Left lung (tissue), 10 donors: ENCODE measurements around the gene NFIA. TPM values are rescaled to one million over a fixed set of nuclear protein-coding genes. Genes with fewer than 3 reads are reported as not detected.
A peak's percentile ranks its signal among the peaks of the same experiment; 100 is the strongest.

Source experiments
- ATAC-seq: fragments of 200-7000 bp; cut with Tn5 transposase; one replicate; pipeline ENCODE4 v1.9.1; 2020; ENCODE audit warnings: moderate library complexity
- DNase-seq, 4 donors: peaks; one replicate each; pipeline ENCODE4 v3.0.0-alpha.2; 2013 to 2020
- H3K27ac ChIP-seq, 2 donors: fragments of 200-600 bp; sonication (generic) in 1 of 2; one replicate each; pipeline versions ENCODE4 v1.5.0 to v1.8.0; 2020 to 2021
- H3K27me3 ChIP-seq, 2 donors: fragments of 200-600 bp; sonication (generic) in 1 of 2; one replicate each; pipeline versions ENCODE4 v1.5.0 to v1.8.0; 2020 to 2021
- H3K36me3 ChIP-seq, 2 donors: fragments of 200-600 bp; sonication (generic) in 1 of 2; one replicate each; pipeline versions ENCODE4 v1.5.0 to v1.8.0; 2020 to 2021
- H3K4me1 ChIP-seq, 2 donors: fragments of 200-600 bp; one replicate each; pipeline ENCODE4 v1.8.0; 2021
- H3K4me3 ChIP-seq, 2 donors: fragments of 200-600 bp; sonication (generic) in 1 of 2; one replicate each; pipeline versions ENCODE4 v1.5.0 to v1.8.0; 2020 to 2021; ENCODE audit warnings: mild to moderate bottlenecking in 1 of 2
- H3K9me3 ChIP-seq, 2 donors: fragments of 200-600 bp; sonication (generic) in 1 of 2; one replicate each; pipeline versions ENCODE4 v1.5.0 to v1.8.0; 2020 to 2021
- intact Hi-C, 2 donors: fragments of 100-400 bp; cut with DNase I; formaldehyde crosslinking; loops; one replicate each; pipeline versions ENCODE4 v1.11.2 to v1.14.2; 2022
- polyA plus RNA-seq, 6 donors: library from polyadenylated mRNA; unstranded; fragments of 120-200 nt; gene quantifications; one replicate each; pipeline ENCODE4 v1.2.1, GENCODE V29; 2013; ENCODE audit not compliant: insufficient read length in 6 of 6
- total RNA-seq, 2 donors: library from RNA; stranded (reverse); fragmentation: NEBNext Ultra II Directional; extraction: Animal tissue kit (Norgen Biotek cat#: 25700); gene quantifications; one replicate each; pipeline ENCODE4 v1.2.1, GENCODE V29; 2021
- TF ChIP-seq, protein P1 (sequence below), 2 donors: fragments of 200-600 bp; sonication (generic) in 1 of 2; IDR thresholded peaks; one replicate each; pipeline versions ENCODE4 v1.5.0 to v1.8.0; 2021; ENCODE audit warnings: antibody characterized with exemption in 2 of 2
- donor health status: DM: no; HTN: yes; CAD: no.
- donor health status: DM: no; HTN: no; CAD: no.

The NFIA gene
- total and polyA plus RNA-seq, 8 donors = 30.4 to 60.7 (median 37.6) TPM

DNA sequence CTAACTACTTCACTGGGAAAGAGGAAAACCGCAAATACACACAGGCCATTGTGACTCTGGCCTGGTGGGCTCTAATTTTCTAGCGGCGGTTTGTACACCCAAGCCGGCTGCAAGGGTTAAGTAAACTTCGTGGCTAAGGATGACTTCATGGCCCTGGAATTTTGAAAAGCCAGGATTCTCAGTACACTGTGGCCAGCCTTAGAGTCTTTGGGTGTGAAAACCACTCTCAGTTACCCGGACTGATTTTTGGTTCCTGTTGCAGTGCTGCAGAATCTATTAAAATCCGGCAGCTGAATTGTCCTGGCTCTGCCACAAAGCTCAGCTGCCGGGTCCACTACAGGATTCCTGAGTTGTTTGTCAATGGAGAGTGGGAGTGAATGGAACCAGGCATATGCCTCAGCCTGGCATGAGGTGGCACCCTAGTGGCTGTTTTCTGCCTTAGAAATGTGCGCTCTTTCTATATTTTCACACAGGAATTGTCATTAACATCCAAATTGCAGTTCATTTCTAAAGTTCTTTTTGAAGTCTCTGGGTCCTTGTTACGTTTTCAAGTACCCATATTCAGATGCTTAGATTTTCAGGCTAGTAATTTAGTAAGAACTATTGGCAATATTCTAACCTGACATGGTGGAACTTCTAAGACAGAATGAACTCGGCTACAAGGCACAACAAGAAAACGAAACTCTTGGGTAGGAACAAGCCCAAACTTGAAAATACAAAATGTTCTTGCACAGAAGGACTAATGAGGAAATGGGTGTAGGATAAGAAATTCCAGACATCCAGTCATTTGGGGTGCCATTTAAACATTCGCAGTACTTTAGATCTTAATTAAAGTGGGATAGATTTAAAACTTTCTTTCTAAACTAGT is 255.9 kb downstream of the NFIA start:
- ATAC-seq (peak; percentile 97), DNase-seq (peak in 3 of 4 donors; percentile 70 to 82 (median 79))
- H3K27ac ChIP-seq = peak overlapping the region; percentile 69 to 77
- peak overlapping the region in 1 of 2 donors; percentile 8 for H3K4me3 ChIP-seq
- no peaks in the 10 kb centered on the region for H3K36me3 ChIP-seq
- TF ChIP-seq, protein P1, sequence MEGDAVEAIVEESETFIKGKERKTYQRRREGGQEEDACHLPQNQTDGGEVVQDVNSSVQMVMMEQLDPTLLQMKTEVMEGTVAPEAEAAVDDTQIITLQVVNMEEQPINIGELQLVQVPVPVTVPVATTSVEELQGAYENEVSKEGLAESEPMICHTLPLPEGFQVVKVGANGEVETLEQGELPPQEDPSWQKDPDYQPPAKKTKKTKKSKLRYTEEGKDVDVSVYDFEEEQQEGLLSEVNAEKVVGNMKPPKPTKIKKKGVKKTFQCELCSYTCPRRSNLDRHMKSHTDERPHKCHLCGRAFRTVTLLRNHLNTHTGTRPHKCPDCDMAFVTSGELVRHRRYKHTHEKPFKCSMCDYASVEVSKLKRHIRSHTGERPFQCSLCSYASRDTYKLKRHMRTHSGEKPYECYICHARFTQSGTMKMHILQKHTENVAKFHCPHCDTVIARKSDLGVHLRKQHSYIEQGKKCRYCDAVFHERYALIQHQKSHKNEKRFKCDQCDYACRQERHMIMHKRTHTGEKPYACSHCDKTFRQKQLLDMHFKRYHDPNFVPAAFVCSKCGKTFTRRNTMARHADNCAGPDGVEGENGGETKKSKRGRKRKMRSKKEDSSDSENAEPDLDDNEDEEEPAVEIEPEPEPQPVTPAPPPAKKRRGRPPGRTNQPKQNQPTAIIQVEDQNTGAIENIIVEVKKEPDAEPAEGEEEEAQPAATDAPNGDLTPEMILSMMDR (IDR thresholded peaks at IDR 0.05) = peak; percentile 52 to 58
- intact Hi-C loops = loop anchor here in 1 of 2 donors (10.0 kb wide), 1 partner anchor 283 kb away; no protein-coding TSS in a partner anchor
- H3K9me3 ChIP-seq = no peaks in the 10 kb centered on the region
- H3K27me3 ChIP-seq = no peaks in the 10 kb centered on the region
- peaks cover 0 to 20% of the 10 kb centered on the region in 2 donors for H3K4me1 ChIP-seq

DNA sequence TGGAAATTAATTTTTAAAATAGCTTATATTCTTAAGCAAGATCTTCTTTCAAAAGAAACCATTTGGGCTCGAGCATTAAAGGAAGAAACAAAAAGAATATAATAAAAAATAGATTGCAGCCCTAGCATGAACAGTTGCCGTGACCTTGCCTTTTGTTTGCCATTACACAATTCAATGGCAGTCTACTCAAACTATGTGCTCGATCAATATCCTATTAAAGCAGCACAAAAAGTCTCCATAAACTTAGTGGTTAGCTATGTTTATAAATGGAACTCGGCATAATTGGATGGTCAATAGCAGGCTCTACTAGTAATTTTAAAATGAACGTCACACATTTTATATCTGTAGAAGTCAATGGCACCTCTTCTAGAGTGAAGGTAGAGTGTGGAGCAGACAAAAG is 256.5 kb downstream of the NFIA start:
- intact Hi-C loops = loop anchor here in 1 of 2 donors (10.0 kb wide), 1 partner anchor 284 kb away; no protein-coding TSS in a partner anchor
- no peaks in the 10 kb centered on the region for H3K27me3 ChIP-seq
- H3K36me3 ChIP-seq = no peaks in the 10 kb centered on the region
- H3K4me1 ChIP-seq = peaks cover 0 to 20% of the 10 kb centered on the region in 2 donors
- ATAC-seq (no peak), DNase-seq (no peak)
- H3K27ac ChIP-seq = peak overlapping the region; percentile 69 to 77
- TF ChIP-seq, protein P1 (IDR thresholded peaks at IDR 0.05) = no peak
- H3K9me3 ChIP-seq = no peaks in the 10 kb centered on the region
- H3K4me3 ChIP-seq = no peak overlapping the region

DNA sequence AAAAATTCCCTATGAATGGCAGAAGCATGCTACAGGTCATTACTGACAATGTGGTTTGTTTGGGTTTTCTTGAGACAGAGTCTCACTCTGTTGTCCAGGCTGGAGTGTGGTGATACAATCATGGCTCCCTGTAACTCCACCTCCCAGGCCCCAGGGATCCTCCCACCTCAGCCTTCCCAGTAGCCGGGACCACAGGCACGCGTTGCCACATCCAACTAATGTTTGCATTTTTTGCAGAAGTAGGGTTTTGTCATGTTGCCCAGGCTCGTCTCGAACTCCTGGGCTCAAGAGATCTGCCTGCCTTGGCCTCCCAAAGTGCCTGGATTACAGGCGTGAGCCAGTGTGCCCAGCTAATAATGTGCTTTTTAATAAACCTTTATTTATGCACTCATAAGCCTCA is 259.1 kb downstream of the NFIA start:
- ATAC-seq = no peak
- TF ChIP-seq, protein P1 (IDR thresholded peaks at IDR 0.05) = no peak
- Histone ChIP-seq H3K27ac (no peak overlapping the region), H3K27me3 (no peaks in the 10 kb centered on the region), H3K9me3 (no peaks in the 10 kb centered on the region), H3K4me1 (peaks cover 0 to 20% of the 10 kb centered on the region in 2 donors), H3K4me3 (no peak overlapping the region), H3K36me3 (no peaks in the 10 kb centered on the region)
- DNase-seq = no peak
- intact Hi-C loops = no loop called here

DNA sequence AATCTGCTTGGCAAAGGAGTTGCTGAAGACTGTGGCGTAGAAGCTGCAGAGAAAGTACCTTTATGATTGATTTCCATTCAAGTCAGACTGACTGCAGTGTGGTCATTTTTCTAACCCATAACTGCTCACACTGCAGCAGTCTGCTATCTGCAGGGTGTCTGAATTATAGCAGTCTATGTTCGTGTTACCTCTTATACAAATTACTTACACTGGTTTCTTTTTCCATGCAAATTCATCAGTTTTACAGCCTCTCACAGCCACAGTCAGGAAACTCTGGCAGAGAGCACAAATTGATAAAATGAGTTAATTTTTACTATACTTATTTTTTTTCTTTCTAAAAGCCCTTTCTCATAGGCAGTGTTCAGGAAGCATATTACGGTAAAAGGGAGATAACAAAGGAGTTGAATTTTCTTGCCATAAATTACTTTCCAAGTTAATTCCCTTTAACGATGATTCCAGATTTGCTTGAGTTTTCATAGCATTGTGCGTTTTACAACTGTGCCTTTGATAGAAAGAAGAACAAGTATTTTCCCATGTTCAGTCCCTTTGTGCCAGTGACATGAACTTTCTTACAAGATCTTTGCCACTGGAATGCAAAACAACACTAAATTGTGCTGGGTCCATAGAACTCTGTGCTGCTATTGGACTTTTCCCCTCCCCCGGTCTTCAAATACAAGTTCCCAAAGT is 261.5 kb downstream of the NFIA start:
- H3K27ac ChIP-seq = no peak overlapping the region
- H3K9me3 ChIP-seq = no peaks in the 10 kb centered on the region
- DNase-seq (no peak), ATAC-seq (no peak)
- no peaks in the 10 kb centered on the region for H3K36me3 ChIP-seq
- TF ChIP-seq, protein P1 (IDR thresholded peaks at IDR 0.05) = no peak
- H3K27me3 ChIP-seq = no peaks in the 10 kb centered on the region
- intact Hi-C loops = no loop called here
- H3K4me1 ChIP-seq = no peaks in the 10 kb centered on the region
- H3K4me3 ChIP-seq = no peak overlapping the region

DNA sequence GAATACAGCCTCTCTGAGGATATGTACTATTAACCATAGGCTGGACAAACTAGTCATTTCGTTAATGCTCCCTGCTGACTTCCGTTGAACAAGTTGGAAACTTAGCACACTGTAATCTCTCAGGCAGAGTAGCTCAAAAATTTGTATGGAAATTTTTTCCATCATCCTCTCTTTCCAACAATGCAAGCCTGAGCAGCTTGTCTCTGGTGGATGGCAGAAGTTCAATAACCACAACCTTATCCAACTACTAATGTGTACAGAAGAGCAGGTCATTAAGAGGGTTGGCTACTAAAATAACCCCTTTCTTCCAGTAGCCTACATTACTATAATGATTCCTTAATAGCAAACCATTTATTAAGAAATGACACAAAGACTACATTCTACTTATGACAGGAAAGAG is 262.3 kb downstream of the NFIA start:
- Histone ChIP-seq H3K27ac (no peak overlapping the region), H3K4me1 (no peaks in the 10 kb centered on the region), H3K4me3 (no peak overlapping the region), H3K27me3 (no peaks in the 10 kb centered on the region), H3K36me3 (no peaks in the 10 kb centered on the region), H3K9me3 (no peaks in the 10 kb centered on the region)
- ATAC-seq (no peak), DNase-seq (no peak)
- TF ChIP-seq, protein P1 (IDR thresholded peaks at IDR 0.05) = no peak
- intact Hi-C loops = no loop called here
